HepG2 (cell line): ENCODE results near the gene MSI2. TPM values are rescaled to one million over a fixed set of nuclear protein-coding genes. Genes with fewer than 3 reads are reported as not detected.

Experiments
- ATAC-seq: fragments of 200-7000 bp; cut with Tn5 transposase; 3 replicates; pipeline ENCODE4 v1.9.1; 2020; ENCODE audit warnings: mild to moderate bottlenecking, moderate library complexity
- BruUV-seq: library from RNA; stranded (reverse); fragments of 400-500 nt; replicated peaks from 2 replicates; lab custom pipeline; 2021; lab: Mats Ljungman, UMichigan
- CTCF ChIA-PET: fragments of 300-600 bp; formaldehyde crosslinking; extraction: SDS; loops from one replicate; lab custom pipeline; 2021; ENCODE audit warnings: low total read pairs, inconsistent platforms, low intra/inter-chr PET ratio; lab: Yijun Ruan, JAX
- POLR2A ChIA-PET: fragments of 350-600 bp; sonication (Branson Sonifier 250); formaldehyde crosslinking; loops from one replicate; lab custom pipeline; 2020; ENCODE audit warnings: antibody characterized with exemption, inconsistent platforms; lab: Yijun Ruan, JAX
- DNase-seq: peaks from one replicate; pipeline ENCODE4 v3.0.0-alpha.2; 2015; ENCODE audit warnings: low spot score
- FAIRE-seq: peaks from 3 replicates; lab custom pipeline; 2011; peaks lifted over from hg19 to GRCh38; lab: Jason Lieb, UNC
- H2AFZ ChIP-seq: one replicate; pipeline ENCODE4 v1.6.1; 2011; ENCODE audit warnings: low read length, inconsistent platforms
- H3K27ac ChIP-seq: fragments of 300-600 bp; 3 replicates; pipeline ENCODE4 v1.8.0; 2011; ENCODE audit warnings: mixed run types, mild to moderate bottlenecking, mixed read lengths, low read length, inconsistent platforms; ENCODE audit not compliant: insufficient read depth; ENCODE audit errors: extremely low read length
- H3K27me3 ChIP-seq, 2 experiments: fragments of 200-600 bp in 1 of 2; 2 replicates in 1 of 2; 3 replicates in 1 of 2; pipeline versions ENCODE4 v1.6.0 to v1.8.0; 2011; ENCODE audit warnings: low read length in 2 of 2, mild to moderate bottlenecking in 2 of 2, moderate library complexity in 2 of 2, inconsistent platforms in 1 of 2; ENCODE audit not compliant: insufficient read depth in 2 of 2, control insufficient read depth in 1 of 2
- H3K36me3 ChIP-seq, 2 experiments: fragments of 200-600 bp in 1 of 2; replicated peaks in 1 of 2; 2 replicates in 1 of 2; 3 replicates in 1 of 2; pipeline versions ENCODE4 v1.5.1 to v1.8.0; 2011; ENCODE audit warnings: low read length in 2 of 2, inconsistent platforms in 1 of 2; ENCODE audit not compliant: insufficient read depth in 2 of 2, control insufficient read depth in 1 of 2
- H3K4me1 ChIP-seq: 2 replicates; pipeline ENCODE4 v1.5.1; 2012; ENCODE audit warnings: low read length, inconsistent platforms; ENCODE audit not compliant: insufficient read depth
- H3K4me2 ChIP-seq: 2 replicates; pipeline ENCODE4 v1.6.0; 2011; ENCODE audit warnings: low read depth, low read length, inconsistent platforms
- H3K4me3 ChIP-seq, 3 experiments: fragments of 200-600 bp in 1 of 3; sonication (generic), shearing (Covaris generic) in 1 of 3; replicated peaks in 1 of 3; 2 replicates each; pipeline ENCODE4 v1.5.1; 2011 to 2016; ENCODE audit warnings: low read length in 3 of 3, inconsistent platforms in 2 of 3, low read depth in 2 of 3, mild to moderate bottlenecking in 2 of 3, control low read depth in 1 of 3, mixed read lengths in 1 of 3; ENCODE audit not compliant: insufficient read depth in 1 of 3
- H3K79me2 ChIP-seq: one replicate; pipeline ENCODE4 v1.6.1; 2011; ENCODE audit warnings: low read length, inconsistent platforms; ENCODE audit not compliant: insufficient read depth
- H3K9ac ChIP-seq: 2 replicates; pipeline ENCODE4 v1.6.0; 2011; ENCODE audit warnings: mild to moderate bottlenecking, low read depth, low read length, inconsistent platforms; ENCODE audit not compliant: insufficient read depth
- H3K9me3 ChIP-seq: 2 replicates; pipeline ENCODE4 v1.5.1; 2012; ENCODE audit warnings: mild to moderate bottlenecking, low read length
- H4K20me1 ChIP-seq: 2 replicates; pipeline ENCODE4 v1.6.0; 2011; ENCODE audit warnings: inconsistent platforms, mild to moderate bottlenecking, low read length, moderate library complexity; ENCODE audit not compliant: insufficient read depth
- CBX5 ChIP-seq: sonication (generic); formaldehyde crosslinking; IDR thresholded peaks from 2 replicates; pipeline ENCODE4 v1.4.0; 2020; ENCODE audit warnings: missing genetic modification reagents, borderline replicate concordance
- KDM5B ChIP-seq: sonication (generic); formaldehyde crosslinking; IDR thresholded peaks from 2 replicates; pipeline ENCODE4 v1.4.0; 2020; ENCODE audit warnings: missing genetic modification reagents, mild to moderate bottlenecking, borderline replicate concordance
- KMT2B ChIP-seq: IDR thresholded peaks from 2 replicates; pipeline ENCODE4 v1.6.1; 2016; ENCODE audit warnings: missing genetic modification reagents, missing compliant biosample characterization
- MAFF ChIP-seq: IDR thresholded peaks from 2 replicates; pipeline ENCODE4 v1.6.1; 2011; ENCODE audit warnings: low read depth, low read length, improper control_type of control experiment
- MTA1 ChIP-seq: sonication (generic); formaldehyde crosslinking; IDR thresholded peaks from 2 replicates; pipeline ENCODE4 v1.4.0; 2020; ENCODE audit warnings: missing genetic modification reagents, mild to moderate bottlenecking, borderline replicate concordance
- NCOA5 ChIP-seq: sonication (generic); formaldehyde crosslinking; IDR thresholded peaks from 2 replicates; pipeline ENCODE4 v1.4.0; 2020; ENCODE audit warnings: missing genetic modification reagents
- PHF20 ChIP-seq: sonication (generic); formaldehyde crosslinking; IDR thresholded peaks from 2 replicates; pipeline ENCODE4 v1.5.0; 2020; ENCODE audit warnings: mild to moderate bottlenecking, missing genetic modification reagents
- SIN3A ChIP-seq: IDR thresholded peaks from 2 replicates; pipeline ENCODE4 v1.6.1; 2011; ENCODE audit warnings: low read depth, mild to moderate bottlenecking, control low read depth, low read length, borderline replicate concordance
- SMYD3 ChIP-seq: sonication (generic); formaldehyde crosslinking; IDR thresholded peaks from 2 replicates; pipeline ENCODE4 v1.8.1; 2023; ENCODE audit warnings: mild to moderate bottlenecking, missing genetic modification reagents
- SP4 ChIP-seq: sonication (generic); formaldehyde crosslinking; IDR thresholded peaks from 2 replicates; pipeline ENCODE4 v1.8.1; 2023; ENCODE audit warnings: mild to moderate bottlenecking, missing genetic modification reagents
- TEAD2 ChIP-seq: sonication (generic); formaldehyde crosslinking; IDR thresholded peaks from 2 replicates; pipeline ENCODE4 v1.9.0; 2021; ENCODE audit warnings: missing genetic modification reagents
- ZNF34 ChIP-seq: sonication (generic); formaldehyde crosslinking; IDR thresholded peaks from 2 replicates; pipeline ENCODE4 v1.4.0; 2020; ENCODE audit warnings: mild to moderate bottlenecking, missing genetic modification reagents, borderline replicate concordance
- ZNF841 ChIP-seq: sonication (generic); formaldehyde crosslinking; IDR thresholded peaks from 2 replicates; pipeline ENCODE4 v1.8.1; 2023; ENCODE audit warnings: missing genetic modification reagents, borderline replicate concordance
- WGBS: methylation state at CpG from one replicate; pipeline ENCODE4 v1.1.6; 2017; ENCODE audit warnings: low lambda C conversion rate; 5-methylcytosine and 5-hydroxymethylcytosine counted together
- in situ Hi-C: cut with HindIII; loops from 2 replicates; pipeline ENCODE4 v1.10.0; 2017; ENCODE audit warnings: low pct_unique_long_range_greater_than_20kb; ENCODE audit not compliant: extremely low pct_ligation_motif_present
- intact Hi-C: fragments of 100-400 bp; cut with micrococcal nuclease; formaldehyde crosslinking; loops from one replicate; pipeline ENCODE4 v1.10.0; 2022; ENCODE audit not compliant: unreplicated experiment
- polyA plus RNA-seq, 8 experiments: library from polyadenylated mRNA; depleted of rRNA in 3 of 8; stranded (reverse) in 7 of 8; unstranded in 1 of 8; fragments of >200 nt; fragmentation: Illumina TruSeq in 4 of 8; extraction: Trizol in 4 of 8; gene quantifications; 2 replicates each; pipeline versions ENCODE4 v1.2.1 to v1.2.3, GENCODE V29; 2011 to 2016; ENCODE audit warnings: low read depth in 4 of 8, missing spikeins in 1 of 8, mixed read lengths in 1 of 8; ENCODE audit not compliant: insufficient read depth in 1 of 8
- total RNA-seq, 5 experiments: library from RNA; depleted of rRNA; stranded (reverse); fragments of >200 nt; fragmentation: Illumina TruSeq; extraction: Trizol; gene quantifications; 2 replicates each; pipeline ENCODE4 v1.2.3, GENCODE V29; 2016; ENCODE audit warnings: low read depth in 1 of 5
- TF ChIP-seq, protein P1 (sequence below): sonication (generic); formaldehyde crosslinking; IDR thresholded peaks from 2 replicates; pipeline ENCODE4 v1.8.0; 2022; ENCODE audit warnings: mild to moderate bottlenecking, missing genetic modification reagents
- TF ChIP-seq, protein P2 (sequence below): IDR thresholded peaks from 2 replicates; pipeline ENCODE4 v1.6.1; 2016; ENCODE audit warnings: mild to moderate bottlenecking
- TF ChIP-seq, protein P3 (sequence below): sonication (generic); formaldehyde crosslinking; IDR thresholded peaks from 2 replicates; pipeline ENCODE4 v1.8.1; 2022; ENCODE audit warnings: mild to moderate bottlenecking, missing genetic modification reagents

Gene MSI2
- total and polyA plus RNA-seq, 2 of the 13 experiments (the other 11 are each of a cell fraction or from before 2014, with no cell fraction given) = 77.5 to 78.4 TPM

DNA sequence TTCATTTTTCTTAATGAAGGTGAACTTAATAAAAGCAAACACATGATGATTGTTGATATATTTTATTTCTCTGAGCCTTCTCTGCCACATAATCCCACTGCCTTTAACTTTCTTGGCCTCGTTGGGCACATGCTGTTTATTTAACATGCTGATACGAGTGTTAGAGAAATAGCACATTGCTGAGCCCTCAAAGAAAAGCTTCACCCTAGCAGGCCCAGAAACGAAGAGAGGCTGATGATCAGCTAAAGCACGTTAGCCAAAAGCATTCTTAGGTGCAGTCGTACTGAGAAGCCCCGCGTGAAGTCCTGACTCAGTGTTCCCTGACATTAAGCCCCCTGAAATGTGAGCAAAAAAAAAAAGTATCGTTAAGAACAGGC is 366.0 kb downstream of the MSI2 start:
- H4K20me1 ChIP-seq = no peaks in the 10 kb centered on the region
- no peak for ATAC-seq
- no peak overlapping the region for H3K4me2 ChIP-seq
- H3K36me3 ChIP-seq = peaks cover 29 to 65% of the 10 kb centered on the region in 2 experiments; a peak in 4 of 5 replicates
- H3K4me3 ChIP-seq = no peak overlapping the region
- H3K27me3 ChIP-seq = no peaks in the 10 kb centered on the region
- WGBS = 94% methylated on average over 8 of the region's 8 CpGs
- no TSS peak for BruUV-seq
- TF ChIP-seq SP4 (CRISPR knock-in tag) = no peak
- TF ChIP-seq NCOA5 (CRISPR knock-in tag) = no peak
- TF ChIP-seq KDM5B = no peak
- in situ Hi-C loops = no loop called here
- CTCF ChIA-PET = no interaction called here
- intact Hi-C loops = no loop called here
- no peaks in the 10 kb centered on the region for H3K79me2 ChIP-seq
- no peak overlapping the region for H2AFZ ChIP-seq
- no peak for FAIRE-seq
- no peak overlapping the region for H3K27ac ChIP-seq
- no peaks in the 10 kb centered on the region for H3K9me3 ChIP-seq
- no peak overlapping the region for H3K9ac ChIP-seq
- H3K4me1 ChIP-seq = peaks cover 16% of the 10 kb centered on the region
- no peak for DNase-seq
- POLR2A ChIA-PET = no interaction called here

DNA sequence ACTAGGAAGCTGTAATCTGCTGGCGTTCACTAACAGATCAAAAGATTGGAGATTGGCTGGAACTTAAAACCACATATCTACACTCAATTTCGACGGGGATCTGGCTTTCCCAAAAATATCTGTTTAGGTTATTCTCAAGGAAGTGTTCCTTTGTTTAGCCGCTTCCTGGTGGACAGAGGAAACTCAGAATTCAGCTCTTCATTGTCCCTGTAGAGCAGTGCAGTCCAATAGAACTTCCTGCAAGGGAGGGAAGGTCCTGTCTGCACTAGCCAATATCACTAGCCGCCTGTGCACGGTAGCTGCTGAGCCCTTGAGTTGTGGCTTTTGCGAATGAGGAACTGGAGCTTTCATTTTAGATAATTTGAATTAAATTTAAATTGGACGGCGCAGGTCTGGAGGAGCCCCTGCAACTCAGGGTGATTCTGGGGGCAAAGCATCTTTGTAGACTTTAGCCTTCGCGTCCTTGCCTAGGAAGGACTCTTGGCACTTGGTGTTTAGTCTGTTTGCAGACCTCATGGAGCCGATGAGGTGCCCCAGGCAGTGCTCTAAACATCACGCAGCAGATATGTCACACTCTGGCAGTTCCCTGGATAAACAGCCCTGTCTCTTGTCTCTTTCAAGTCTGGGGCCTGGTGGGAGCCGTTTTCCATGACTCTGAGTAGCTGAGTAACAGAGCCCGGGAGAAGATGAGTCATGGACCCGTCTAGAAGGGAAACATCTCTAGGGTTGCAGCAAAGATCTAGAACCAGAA is 366.5 kb downstream of the MSI2 start:
- Histone ChIP-seq H3K9ac (no peak overlapping the region), H3K4me2 (no peak overlapping the region), H3K9me3 (no peaks in the 10 kb centered on the region), H3K27me3 (no peaks in the 10 kb centered on the region), H3K27ac (no peak overlapping the region), H3K79me2 (no peaks in the 10 kb centered on the region), H2AFZ (no peak overlapping the region), H3K4me1 (peaks cover 17% of the 10 kb centered on the region), H3K36me3 (peaks cover 33 to 66% of the 10 kb centered on the region in 2 experiments; a peak in 4 of 5 replicates), H4K20me1 (no peaks in the 10 kb centered on the region), H3K4me3 (no peak overlapping the region)
- 88% methylated on average over 15 of the region's 16 CpGs for WGBS
- ATAC-seq (no peak), DNase-seq (peak; percentile 43), FAIRE-seq (no peak)
- intact Hi-C loops (no loop called here), in situ Hi-C loops (no loop called here)
- ChIA-PET CTCF (no interaction called here), POLR2A (no interaction called here)
- no TSS peak for BruUV-seq
- TF ChIP-seq, protein P1, sequence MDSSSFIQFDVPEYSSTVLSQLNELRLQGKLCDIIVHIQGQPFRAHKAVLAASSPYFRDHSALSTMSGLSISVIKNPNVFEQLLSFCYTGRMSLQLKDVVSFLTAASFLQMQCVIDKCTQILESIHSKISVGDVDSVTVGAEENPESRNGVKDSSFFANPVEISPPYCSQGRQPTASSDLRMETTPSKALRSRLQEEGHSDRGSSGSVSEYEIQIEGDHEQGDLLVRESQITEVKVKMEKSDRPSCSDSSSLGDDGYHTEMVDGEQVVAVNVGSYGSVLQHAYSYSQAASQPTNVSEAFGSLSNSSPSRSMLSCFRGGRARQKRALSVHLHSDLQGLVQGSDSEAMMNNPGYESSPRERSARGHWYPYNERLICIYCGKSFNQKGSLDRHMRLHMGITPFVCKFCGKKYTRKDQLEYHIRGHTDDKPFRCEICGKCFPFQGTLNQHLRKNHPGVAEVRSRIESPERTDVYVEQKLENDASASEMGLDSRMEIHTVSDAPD (CRISPR knock-in tag) = no peak
- TF ChIP-seq, protein P2, sequence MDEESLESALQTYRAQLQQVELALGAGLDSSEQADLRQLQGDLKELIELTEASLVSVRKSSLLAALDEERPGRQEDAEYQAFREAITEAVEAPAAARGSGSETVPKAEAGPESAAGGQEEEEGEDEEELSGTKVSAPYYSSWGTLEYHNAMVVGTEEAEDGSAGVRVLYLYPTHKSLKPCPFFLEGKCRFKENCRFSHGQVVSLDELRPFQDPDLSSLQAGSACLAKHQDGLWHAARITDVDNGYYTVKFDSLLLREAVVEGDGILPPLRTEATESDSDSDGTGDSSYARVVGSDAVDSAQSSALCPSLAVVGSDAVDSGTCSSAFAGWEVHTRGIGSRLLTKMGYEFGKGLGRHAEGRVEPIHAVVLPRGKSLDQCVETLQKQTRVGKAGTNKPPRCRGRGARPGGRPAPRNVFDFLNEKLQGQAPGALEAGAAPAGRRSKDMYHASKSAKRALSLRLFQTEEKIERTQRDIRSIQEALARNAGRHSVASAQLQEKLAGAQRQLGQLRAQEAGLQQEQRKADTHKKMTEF (CRISPR knock-in tag) = no peak
- TF ChIP-seq TEAD2 (CRISPR knock-in tag) (no peak), SMYD3 (CRISPR knock-in tag) (no peak), CBX5 (CRISPR knock-in tag) (no peak), ZNF841 (CRISPR knock-in tag) (no peak), SIN3A (no peak), MAFF (no peak), KMT2B (CRISPR knock-in tag) (no peak), PHF20 (CRISPR knock-in tag) (no peak), ZNF34 (no peak), MTA1 (CRISPR knock-in tag) (no peak)
- TF ChIP-seq, protein P3, sequence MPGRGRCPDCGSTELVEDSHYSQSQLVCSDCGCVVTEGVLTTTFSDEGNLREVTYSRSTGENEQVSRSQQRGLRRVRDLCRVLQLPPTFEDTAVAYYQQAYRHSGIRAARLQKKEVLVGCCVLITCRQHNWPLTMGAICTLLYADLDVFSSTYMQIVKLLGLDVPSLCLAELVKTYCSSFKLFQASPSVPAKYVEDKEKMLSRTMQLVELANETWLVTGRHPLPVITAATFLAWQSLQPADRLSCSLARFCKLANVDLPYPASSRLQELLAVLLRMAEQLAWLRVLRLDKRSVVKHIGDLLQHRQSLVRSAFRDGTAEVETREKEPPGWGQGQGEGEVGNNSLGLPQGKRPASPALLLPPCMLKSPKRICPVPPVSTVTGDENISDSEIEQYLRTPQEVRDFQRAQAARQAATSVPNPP = no peak
